PC-9 (cell line): ENCODE data around the gene ARHGAP24.

ENCODE experiments used
- EZH2 ChIP-seq: fragments of 200-600 bp; sonication (generic); IDR thresholded peaks from 2 replicates; pipeline ENCODE4 v1.8.0; 2017; ENCODE audit warnings: antibody characterized with exemption, low read depth
- TF ChIP-seq, protein P1 (sequence below): fragments of 200-600 bp; sonication (generic); conservative IDR thresholded peaks from 2 replicates; pipeline ENCODE4 v1.6.1; 2017; ENCODE audit warnings: mixed run types, antibody characterized with exemption, mild to moderate bottlenecking, moderate library complexity

DNA sequence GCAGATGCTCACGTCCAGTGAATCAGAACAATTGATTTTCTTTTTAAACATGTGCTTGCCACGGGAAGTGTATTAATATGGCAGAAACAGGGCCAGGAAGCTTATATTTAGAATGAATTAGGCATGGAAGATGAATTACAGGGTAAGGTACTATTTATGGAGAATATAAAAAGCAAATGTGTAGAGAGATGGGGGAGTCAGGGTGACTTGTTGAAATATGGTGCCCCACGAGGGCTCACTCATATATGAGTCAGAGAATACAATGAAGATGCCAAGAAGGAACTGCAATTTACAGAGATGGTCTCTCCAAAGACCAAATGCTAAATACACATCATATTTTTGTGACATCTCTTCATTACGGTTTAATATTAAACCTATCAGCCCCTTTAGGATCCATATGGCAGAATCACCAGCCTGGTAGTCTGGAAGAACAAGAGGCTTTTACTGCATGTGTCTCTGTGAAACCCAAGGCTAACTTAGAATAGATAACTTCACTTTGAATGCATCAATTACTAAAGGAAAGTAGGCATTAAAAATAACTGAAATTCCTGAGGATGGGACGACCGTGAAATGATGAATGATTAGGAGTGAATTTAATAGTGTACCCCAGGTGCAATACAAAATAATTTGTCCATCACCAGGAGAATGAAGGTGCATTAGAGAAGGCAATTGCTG lies 385.3 kb downstream of the ARHGAP24 start:
- TF ChIP-seq, protein P1, sequence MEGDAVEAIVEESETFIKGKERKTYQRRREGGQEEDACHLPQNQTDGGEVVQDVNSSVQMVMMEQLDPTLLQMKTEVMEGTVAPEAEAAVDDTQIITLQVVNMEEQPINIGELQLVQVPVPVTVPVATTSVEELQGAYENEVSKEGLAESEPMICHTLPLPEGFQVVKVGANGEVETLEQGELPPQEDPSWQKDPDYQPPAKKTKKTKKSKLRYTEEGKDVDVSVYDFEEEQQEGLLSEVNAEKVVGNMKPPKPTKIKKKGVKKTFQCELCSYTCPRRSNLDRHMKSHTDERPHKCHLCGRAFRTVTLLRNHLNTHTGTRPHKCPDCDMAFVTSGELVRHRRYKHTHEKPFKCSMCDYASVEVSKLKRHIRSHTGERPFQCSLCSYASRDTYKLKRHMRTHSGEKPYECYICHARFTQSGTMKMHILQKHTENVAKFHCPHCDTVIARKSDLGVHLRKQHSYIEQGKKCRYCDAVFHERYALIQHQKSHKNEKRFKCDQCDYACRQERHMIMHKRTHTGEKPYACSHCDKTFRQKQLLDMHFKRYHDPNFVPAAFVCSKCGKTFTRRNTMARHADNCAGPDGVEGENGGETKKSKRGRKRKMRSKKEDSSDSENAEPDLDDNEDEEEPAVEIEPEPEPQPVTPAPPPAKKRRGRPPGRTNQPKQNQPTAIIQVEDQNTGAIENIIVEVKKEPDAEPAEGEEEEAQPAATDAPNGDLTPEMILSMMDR, result no peak
- no peak for TF ChIP-seq EZH2
